Esophagus muscularis mucosa (tissue), 4 donors: ENCODE data around the gene WDR3. TPM values are rescaled to one million over a fixed set of nuclear protein-coding genes. Genes with fewer than 3 reads are reported as not detected.
"Not testable (repeated sequence)": the region's sequence is repeated elsewhere in the genome, so short reads cannot be mapped to it uniquely, and the experiment has no call there.

ENCODE experiments used
- DNase-seq: peaks from one replicate; pipeline ENCODE4 v3.0.0-alpha.2; 2017; ENCODE audit errors: extremely low spot score
- H3K27ac ChIP-seq, 4 donors: fragments of 200-600 bp; sonication (generic); replicated peaks in 1 of 4; 1 replicate in 3 of 4; 2 replicates in 1 of 4; pipeline ENCODE4 v1.5.1; 2016 to 2019; ENCODE audit warnings: mild to moderate bottlenecking in 1 of 4
- H3K27me3 ChIP-seq, 4 donors: fragments of 200-600 bp; sonication (generic); one replicate each; pipeline versions ENCODE4 v1.5.1 to v1.6.0; 2016 to 2019
- H3K36me3 ChIP-seq, 4 donors: fragments of 200-600 bp; sonication (generic); one replicate each; pipeline ENCODE4 v1.5.1; 2016 to 2019
- H3K4me1 ChIP-seq, 4 donors: fragments of 200-600 bp; sonication (generic); one replicate each; pipeline ENCODE4 v1.5.1; 2016 to 2019
- H3K4me3 ChIP-seq, 4 donors: fragments of 200-600 bp; sonication (generic); 1 replicate in 2 of 4; 2 replicates in 2 of 4; pipeline ENCODE4 v1.5.1; 2016 to 2019; ENCODE audit warnings: mild to moderate bottlenecking in 4 of 4, moderate library complexity in 1 of 4
- H3K9me3 ChIP-seq, 4 donors: fragments of 200-600 bp; sonication (generic); 1 replicate in 3 of 4; 2 replicates in 1 of 4; pipeline ENCODE4 v1.5.1; 2016 to 2019
- EP300 ChIP-seq: sonication (generic); formaldehyde crosslinking; IDR thresholded peaks from one replicate; pipeline ENCODE4 v1.6.1; 2017; ENCODE audit warnings: antibody characterized with exemption
- POLR2A ChIP-seq: fragments of 450-650 bp; IDR thresholded peaks from one replicate; pipeline ENCODE4 v1.6.1; 2017; ENCODE audit warnings: antibody characterized with exemption, moderate library complexity, mild to moderate bottlenecking, low read depth
- POLR2AphosphoS5 ChIP-seq, 2 donors: sonication (generic); formaldehyde crosslinking; IDR thresholded peaks; one replicate each; pipeline ENCODE4 v1.6.1; 2017; ENCODE audit warnings: antibody characterized with exemption in 2 of 2
- WGBS: methylation state at CpG from one replicate; pipeline ENCODE4 v1.1.5; 2018; 5-methylcytosine and 5-hydroxymethylcytosine counted together
- intact Hi-C: fragments of 100-400 bp; cut with DNase I; formaldehyde crosslinking; loops from one replicate; pipeline ENCODE4 v1.15.1; 2023
- total RNA-seq, 4 donors: library from RNA; depleted of rRNA; stranded (reverse); fragments of >200 nt; gene quantifications; one replicate each; pipeline versions ENCODE4 v1.1.0 to v1.2.1, GENCODE V29; 2016
- TF ChIP-seq, protein P1 (sequence below), 3 experiments: fragments of 200-600 bp in 2 of 3; fragments of 450-650 bp in 1 of 3; sonication (generic) in 2 of 3; IDR thresholded peaks; one replicate each; pipeline ENCODE4 v1.5.1; 2017 to 2019; ENCODE audit warnings: antibody characterized with exemption in 3 of 3, mild to moderate bottlenecking in 2 of 3, moderate library complexity in 1 of 3

Gene WDR3
- total RNA-seq, 4 donors from 2014 or later = 6.2 to 12.4 (median 9.1) TPM

DNA sequence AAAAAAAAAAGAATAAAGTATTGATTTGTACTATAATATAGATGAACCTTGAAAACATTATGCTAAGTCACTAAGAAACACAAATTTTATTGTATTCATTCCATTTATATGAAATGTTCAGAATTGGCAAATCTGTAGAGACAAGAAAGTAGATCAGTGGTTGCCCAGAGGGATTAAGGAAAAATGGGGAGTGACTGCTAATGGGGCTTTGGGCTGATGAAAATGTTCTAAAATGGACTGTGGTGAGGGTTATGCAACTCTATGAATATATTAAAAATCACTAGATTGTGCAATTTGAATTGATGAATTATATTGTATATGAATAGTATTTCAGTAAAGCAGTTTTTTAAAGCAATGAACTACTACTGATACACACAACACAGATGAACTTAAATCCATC, 10.2 kb upstream of the WDR3 start:
- intact Hi-C loops = no loop called here
- no peaks in the 10 kb centered on the region for H3K27me3 ChIP-seq
- TF ChIP-seq EP300 (no peak), POLR2AphosphoS5 (IDR thresholded peaks at IDR 0.05) (no peak)
- peaks cover 23 to 57% (median 44%) of the 10 kb centered on the region in 4 donors for H3K36me3 ChIP-seq
- no peak for DNase-seq
- H3K4me1 ChIP-seq = no peaks in the 10 kb centered on the region
- H3K9me3 ChIP-seq = no peaks in the 10 kb centered on the region
- no peak overlapping the region for H3K4me3 ChIP-seq
- H3K27ac ChIP-seq = no peak overlapping the region

DNA sequence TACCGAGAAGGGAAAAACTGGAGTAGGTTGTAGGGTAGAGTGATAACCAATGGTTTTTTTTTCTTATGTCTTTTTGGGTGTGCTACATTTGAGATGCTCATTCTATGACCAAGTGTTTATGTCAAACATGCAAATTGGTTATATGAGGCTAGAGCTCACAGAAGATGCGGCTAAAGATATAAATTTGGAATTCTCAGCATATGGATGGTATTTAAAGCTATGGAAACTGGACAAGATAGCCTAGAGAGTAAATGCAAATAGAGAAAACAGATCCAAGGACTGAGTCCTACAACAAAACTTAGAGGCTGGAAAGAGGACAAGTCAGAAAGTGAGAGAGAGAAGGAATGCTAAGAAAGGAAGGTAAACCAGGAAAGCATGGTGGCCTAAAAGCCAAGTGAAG, 7.5 kb upstream of the WDR3 start:
- no peak overlapping the region for H3K27ac ChIP-seq
- peaks cover 12 to 31% (median 25%) of the 10 kb centered on the region in 4 donors for H3K36me3 ChIP-seq
- DNase-seq = no peak
- H3K9me3 ChIP-seq = no peaks in the 10 kb centered on the region
- H3K27me3 ChIP-seq = no peaks in the 10 kb centered on the region
- WGBS = 92% methylated on average over 2 of the region's 2 CpGs
- H3K4me1 ChIP-seq = peaks cover 0 to under 1% (median 0%) of the 10 kb centered on the region in 4 donors
- TF ChIP-seq, protein P1, sequence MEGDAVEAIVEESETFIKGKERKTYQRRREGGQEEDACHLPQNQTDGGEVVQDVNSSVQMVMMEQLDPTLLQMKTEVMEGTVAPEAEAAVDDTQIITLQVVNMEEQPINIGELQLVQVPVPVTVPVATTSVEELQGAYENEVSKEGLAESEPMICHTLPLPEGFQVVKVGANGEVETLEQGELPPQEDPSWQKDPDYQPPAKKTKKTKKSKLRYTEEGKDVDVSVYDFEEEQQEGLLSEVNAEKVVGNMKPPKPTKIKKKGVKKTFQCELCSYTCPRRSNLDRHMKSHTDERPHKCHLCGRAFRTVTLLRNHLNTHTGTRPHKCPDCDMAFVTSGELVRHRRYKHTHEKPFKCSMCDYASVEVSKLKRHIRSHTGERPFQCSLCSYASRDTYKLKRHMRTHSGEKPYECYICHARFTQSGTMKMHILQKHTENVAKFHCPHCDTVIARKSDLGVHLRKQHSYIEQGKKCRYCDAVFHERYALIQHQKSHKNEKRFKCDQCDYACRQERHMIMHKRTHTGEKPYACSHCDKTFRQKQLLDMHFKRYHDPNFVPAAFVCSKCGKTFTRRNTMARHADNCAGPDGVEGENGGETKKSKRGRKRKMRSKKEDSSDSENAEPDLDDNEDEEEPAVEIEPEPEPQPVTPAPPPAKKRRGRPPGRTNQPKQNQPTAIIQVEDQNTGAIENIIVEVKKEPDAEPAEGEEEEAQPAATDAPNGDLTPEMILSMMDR (IDR thresholded peaks at IDR 0.05) = no peak
- TF ChIP-seq POLR2AphosphoS5 (IDR thresholded peaks at IDR 0.05) = no peak
- TF ChIP-seq EP300 = no peak
- TF ChIP-seq POLR2A = no peak
- intact Hi-C loops = no loop called here
- H3K4me3 ChIP-seq = no peak overlapping the region

DNA sequence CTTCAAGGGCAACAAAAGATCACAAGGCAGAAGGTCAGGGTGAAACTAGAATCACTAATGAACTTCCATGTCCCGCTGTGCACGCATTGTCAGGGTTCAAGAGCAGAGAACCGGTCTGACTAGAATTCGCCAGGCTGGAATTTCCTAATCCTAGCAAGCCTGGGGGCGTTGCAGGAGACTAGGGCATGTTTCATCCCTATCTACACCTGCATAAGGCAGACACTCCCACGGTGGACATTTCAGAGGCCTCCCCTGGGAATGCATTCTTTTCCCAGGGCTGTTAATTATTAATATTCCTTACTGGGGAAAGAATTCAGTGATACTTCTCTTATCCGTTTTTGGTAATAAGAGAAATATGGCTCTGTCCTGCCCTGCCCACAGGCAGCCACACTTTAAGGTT, 6.8 kb upstream of the WDR3 start:
- DNase-seq, H3K9me3 ChIP-seq, H3K4me1 ChIP-seq, H3K4me3 ChIP-seq, intact Hi-C loops, H3K27ac ChIP-seq, H3K27me3 ChIP-seq: not testable (repeated sequence)
- WGBS = 99% methylated on average over 7 of the region's 7 CpGs
- H3K36me3 ChIP-seq = peaks cover 11 to 24% (median 19%) of the 10 kb centered on the region in 4 donors

DNA sequence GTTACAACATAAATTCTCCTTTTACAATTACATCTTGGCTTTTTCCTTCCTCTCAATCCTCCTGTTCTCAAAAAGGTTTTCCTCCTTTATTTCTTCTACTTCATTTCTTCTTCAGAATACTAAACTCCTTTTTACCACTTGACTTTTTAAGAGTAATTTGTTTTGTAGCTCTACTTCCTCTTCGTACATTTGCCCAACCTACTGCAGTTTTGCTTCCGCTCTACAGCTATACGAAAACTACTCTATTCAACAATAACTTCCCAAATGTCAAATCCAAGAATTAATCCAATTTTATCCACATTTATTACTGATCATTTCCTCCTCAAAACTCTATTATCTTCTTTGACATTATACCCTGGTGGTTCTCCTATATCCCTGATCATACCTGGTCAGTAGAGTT, 3.6 kb upstream of the WDR3 start:
- TF ChIP-seq EP300 = no peak
- no peak for TF ChIP-seq POLR2AphosphoS5 (IDR thresholded peaks at IDR 0.05)
- TF ChIP-seq, protein P1 (IDR thresholded peaks at IDR 0.05) = no peak
- TF ChIP-seq POLR2A = no peak
- no peak for DNase-seq
- Histone ChIP-seq H3K4me3 (no peak overlapping the region), H3K9me3 (no peaks in the 10 kb centered on the region), H3K36me3 (no peaks in the 10 kb centered on the region), H3K27ac (no peak overlapping the region), H3K27me3 (no peaks in the 10 kb centered on the region), H3K4me1 (peaks cover 17 to 31% (median 25%) of the 10 kb centered on the region in 4 donors)
- WGBS = 80% methylated on average over 3 of the region's 3 CpGs
- intact Hi-C loops = no loop called here

DNA sequence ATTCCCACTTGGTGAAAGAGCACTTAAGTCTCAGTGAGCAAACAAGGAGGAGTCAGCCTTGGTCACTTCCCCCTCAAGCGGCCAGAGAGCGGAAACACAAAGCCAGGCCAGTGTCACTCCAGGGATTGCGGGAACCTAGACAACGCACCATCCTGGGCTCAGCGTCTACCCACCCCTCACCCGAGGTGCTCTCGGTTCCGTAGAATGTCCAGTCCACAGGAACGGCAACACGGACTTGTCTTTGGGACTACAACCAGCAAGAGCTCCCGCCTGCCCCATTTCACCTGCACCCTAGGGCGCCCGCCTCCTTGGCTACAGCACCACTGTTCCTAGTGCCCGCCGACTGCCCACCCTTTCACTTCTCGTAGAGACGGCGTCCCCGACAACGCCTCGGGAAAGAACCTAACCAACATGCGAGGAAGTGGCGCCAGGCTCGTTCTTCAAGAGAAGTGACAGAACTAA, 627 bp upstream of the WDR3 start:
- Histone ChIP-seq H3K27ac (peak overlapping the region; percentile 86 to 93 (median 87)), H3K4me1 (peaks cover 19 to 39% (median 31%) of the 10 kb centered on the region in 4 donors), H3K36me3 (peaks cover 0 to 3% (median under 1%) of the 10 kb centered on the region in 4 donors), H3K4me3 (peak overlapping the region; percentile 82 to 97 (median 92)), H3K9me3 (no peaks in the 10 kb centered on the region), H3K27me3 (no peaks in the 10 kb centered on the region)
- intact Hi-C loops = no loop called here
- peak; percentile 92 for DNase-seq
- TF ChIP-seq EP300 (no peak), POLR2A (no peak), POLR2AphosphoS5 (IDR thresholded peaks at IDR 0.05) (no peak)
- TF ChIP-seq, protein P1 (IDR thresholded peaks at IDR 0.05) = peak in 1 of 3 experiments; percentile 20
- WGBS = 0% methylated on average over 18 of the region's 24 CpGs

DNA sequence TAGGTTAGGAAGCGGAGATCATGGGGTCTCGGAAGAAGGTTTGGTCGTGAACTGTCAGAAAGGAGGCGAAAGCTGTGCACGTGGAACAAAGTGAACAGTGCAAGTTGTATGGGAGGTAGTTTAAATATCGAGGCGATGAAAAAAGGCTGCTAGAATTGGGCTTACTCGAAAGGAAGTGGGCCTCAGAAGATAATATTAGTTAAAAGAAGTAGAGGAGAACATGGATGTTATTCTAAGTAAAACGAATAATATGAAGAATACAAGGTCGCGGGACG, 571 bp downstream of the WDR3 start:
- 2% methylated on average over 12 of the region's 12 CpGs for WGBS
- peaks cover 19 to 39% (median 31%) of the 10 kb centered on the region in 4 donors for H3K4me1 ChIP-seq
- DNase-seq = no peak
- peak overlapping the region; percentile 82 to 97 (median 92) for H3K4me3 ChIP-seq
- H3K36me3 ChIP-seq = peaks cover 0 to 15% (median 7%) of the 10 kb centered on the region in 4 donors
- intact Hi-C loops = no loop called here
- no peaks in the 10 kb centered on the region for H3K27me3 ChIP-seq
- no peak for TF ChIP-seq POLR2AphosphoS5 (IDR thresholded peaks at IDR 0.05)
- no peak for TF ChIP-seq EP300
- TF ChIP-seq, protein P1 (IDR thresholded peaks at IDR 0.05) = no peak
- no peak for TF ChIP-seq POLR2A
- no peaks in the 10 kb centered on the region for H3K9me3 ChIP-seq
- H3K27ac ChIP-seq = peak overlapping the region; percentile 86 to 93 (median 87)
